CD14-positive monocyte (primary cell): ENCODE data around the gene DPP6. TPM values are rescaled to one million over a fixed set of nuclear protein-coding genes. Genes with fewer than 3 reads are reported as not detected.
"Not testable (repeated sequence)": the region's sequence is repeated elsewhere in the genome, so short reads cannot be mapped to it uniquely, and the experiment has no call there.

Source experiments
- DNase-seq, 3 donors: peaks; one replicate each; pipeline ENCODE4 v3.0.0-alpha.2; 2011 to 2022
- H2AFZ ChIP-seq: 2 replicates; pipeline ENCODE4 v1.6.0; 2012; ENCODE audit warnings: mild to moderate bottlenecking, low read depth, low read length, inconsistent platforms; ENCODE audit not compliant: insufficient read depth, poor library complexity, severe bottlenecking
- H3K27ac ChIP-seq, 2 donors: 1 replicate in 1 of 2; 2 replicates in 1 of 2; pipeline ENCODE4 v1.5.1; 2012 to 2013; ENCODE audit warnings: low read length in 2 of 2, control low read depth in 1 of 2, inconsistent platforms in 1 of 2, low read depth in 1 of 2, mild to moderate bottlenecking in 1 of 2
- H3K27me3 ChIP-seq, 2 donors: one replicate each; pipeline versions ENCODE4 v1.6.0 to v1.6.1; 2011 to 2013; ENCODE audit warnings: low read length in 2 of 2; ENCODE audit not compliant: control insufficient read depth in 2 of 2, insufficient read depth in 2 of 2
- H3K36me3 ChIP-seq, 2 donors: replicated peaks in 1 of 2; 1 replicate in 1 of 2; 2 replicates in 1 of 2; pipeline versions ENCODE4 v1.5.1 to v1.6.1; 2012 to 2013; ENCODE audit warnings: low read length in 2 of 2, control low read depth in 1 of 2, inconsistent platforms in 1 of 2, mild to moderate bottlenecking in 1 of 2; ENCODE audit not compliant: insufficient read depth in 2 of 2, control insufficient read depth in 1 of 2
- H3K4me1 ChIP-seq, 2 donors: 1 replicate in 1 of 2; 2 replicates in 1 of 2; pipeline versions ENCODE4 v1.5.1 to v1.6.1; 2012 to 2013; ENCODE audit warnings: low read length in 2 of 2, control low read depth in 1 of 2, inconsistent platforms in 1 of 2, mild to moderate bottlenecking in 1 of 2, moderate library complexity in 1 of 2; ENCODE audit not compliant: insufficient read depth in 2 of 2, control insufficient read depth in 1 of 2
- H3K4me2 ChIP-seq: replicated peaks from 2 replicates; pipeline ENCODE3; 2012; ENCODE audit warnings: low read length, moderate library complexity, mild to moderate bottlenecking; ENCODE audit not compliant: poor library complexity, severe bottlenecking; ENCODE audit errors: extremely low read depth
- H3K4me3 ChIP-seq, 3 experiments: fragments of 200-600 bp in 1 of 3; sonication (generic) in 1 of 3; replicated peaks in 1 of 3; 1 replicate in 2 of 3; 2 replicates in 1 of 3; pipeline ENCODE4 v1.5.1; 2011 to 2013; ENCODE audit warnings: low read length in 3 of 3, mild to moderate bottlenecking in 3 of 3, control low read depth in 2 of 3, low read depth in 2 of 3, inconsistent platforms in 1 of 3, moderate library complexity in 1 of 3
- H3K79me2 ChIP-seq: 2 replicates; pipeline ENCODE4 v1.6.0; 2012; ENCODE audit warnings: mild to moderate bottlenecking, control low read depth, inconsistent platforms, low read length, moderate library complexity; ENCODE audit not compliant: insufficient read depth
- H3K9ac ChIP-seq: 2 replicates; pipeline ENCODE4 v1.6.0; 2017; ENCODE audit warnings: low read length, mild to moderate bottlenecking; ENCODE audit not compliant: insufficient read depth, poor library complexity, severe bottlenecking
- H3K9me3 ChIP-seq, 2 donors: replicated peaks in 1 of 2; 1 replicate in 1 of 2; 2 replicates in 1 of 2; pipeline versions ENCODE4 v1.5.1 to v1.6.1; 2012 to 2013; ENCODE audit warnings: low read length in 2 of 2, control low read depth in 1 of 2; ENCODE audit not compliant: control insufficient read depth in 1 of 2, insufficient read depth in 1 of 2
- H4K20me1 ChIP-seq: 2 replicates; pipeline ENCODE4 v1.6.0; 2012; ENCODE audit warnings: mild to moderate bottlenecking, low read length, control low read depth, moderate library complexity; ENCODE audit not compliant: insufficient read depth
- H3K27ac Mint-ChIP-seq, 7 donors: one replicate each; pipeline ENCODE4 v1.8.0; 2020; ENCODE audit warnings: mild to moderate bottlenecking in 7 of 7, mixed read lengths in 7 of 7, moderate library complexity in 6 of 7, inconsistent platforms in 2 of 7
- H3K27me3 Mint-ChIP-seq, 3 donors: one replicate each; pipeline ENCODE4 v1.8.0; 2021 to 2022; ENCODE audit warnings: low read depth in 3 of 3, mild to moderate bottlenecking in 3 of 3, mixed read lengths in 3 of 3, moderate library complexity in 3 of 3, inconsistent platforms in 1 of 3
- H3K36me3 Mint-ChIP-seq, 2 donors: one replicate each; pipeline ENCODE4 v1.8.0; 2020; ENCODE audit warnings: mixed read lengths in 2 of 2, inconsistent platforms in 1 of 2, mild to moderate bottlenecking in 1 of 2
- H3K4me1 Mint-ChIP-seq: one replicate; pipeline ENCODE4 v1.8.0; 2020; ENCODE audit warnings: mild to moderate bottlenecking, mixed read lengths
- H3K4me3 Mint-ChIP-seq, 2 donors: one replicate each; pipeline ENCODE4 v1.8.0; 2020; ENCODE audit warnings: mild to moderate bottlenecking in 2 of 2, mixed read lengths in 2 of 2, moderate library complexity in 1 of 2
- H3K9me3 Mint-ChIP-seq, 7 donors: one replicate each; pipeline ENCODE4 v1.8.0; 2020 to 2022; ENCODE audit warnings: mixed read lengths in 7 of 7, mild to moderate bottlenecking in 6 of 7, moderate library complexity in 6 of 7, inconsistent platforms in 2 of 7
- CTCF ChIP-seq: fragments of 200-600 bp; IDR thresholded peaks from one replicate; pipeline ENCODE4 v1.8.0; 2022; ENCODE audit warnings: antibody characterized with exemption, mild to moderate bottlenecking
- WGBS: methylation state at CpG from one replicate; pipeline ENCODE4 v1.1.5; 2013; ENCODE audit warnings: missing lambda C conversion rate; ENCODE audit not compliant: insufficient coverage; 5-methylcytosine and 5-hydroxymethylcytosine counted together
- intact Hi-C, 2 donors: fragments of 100-400 bp; cut with micrococcal nuclease; formaldehyde crosslinking; loops; one replicate each; pipeline versions ENCODE4 v1.15.0 to v1.15.1; 2023
- polyA plus RNA-seq, 3 donors: library from polyadenylated mRNA; depleted of rRNA in 1 of 3; unstranded in 2 of 3; stranded (reverse) in 1 of 3; fragments of 300-500 nt in 2 of 3; fragments of >200 nt in 1 of 3; fragmentation: Illumina TruSeq in 2 of 3; gene quantifications; 1 replicate in 2 of 3; 2 replicates in 1 of 3; pipeline ENCODE4 v1.2.3, GENCODE V29; 2012 to 2021

DPP6 gene
- polyA plus RNA-seq, 3 donors: not detected

DNA sequence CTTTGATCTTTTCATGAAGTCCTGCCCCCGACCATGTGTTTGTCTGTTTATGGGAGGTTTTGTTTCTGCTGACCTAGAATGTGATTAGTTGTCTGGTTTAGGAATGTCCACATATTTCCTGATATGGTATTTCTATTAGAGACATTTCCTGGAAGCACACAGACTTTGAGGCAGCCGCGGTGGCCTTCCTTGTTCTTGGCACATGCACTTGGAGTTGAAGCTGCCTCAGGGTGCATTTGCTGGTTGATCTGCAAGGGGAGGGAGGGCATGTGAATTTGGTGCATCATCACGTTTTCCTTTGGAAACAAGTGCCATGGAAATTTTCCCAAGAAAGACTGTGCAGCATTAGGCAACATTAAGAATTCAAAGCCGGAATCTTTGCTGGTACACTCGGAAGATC is 622.0 kb downstream of the DPP6 start:
- no peak overlapping the region for H3K4me2 ChIP-seq
- H3K4me1 ChIP-seq: no peaks in the 10 kb centered on the region
- no peaks in the 10 kb centered on the region for H3K36me3 ChIP-seq
- WGBS: 89% methylated on average over 6 of the region's 6 CpGs
- no peaks in the 10 kb centered on the region for H3K4me1 Mint-ChIP-seq
- TF ChIP-seq CTCF: no peak
- intact Hi-C loops: no loop called here
- H3K27me3 Mint-ChIP-seq: peaks cover 0 to 3% (median 0%) of the 10 kb centered on the region in 3 donors
- no peak overlapping the region for H3K9ac ChIP-seq
- no peaks in the 10 kb centered on the region for H3K27me3 ChIP-seq
- H3K9me3 ChIP-seq: peaks cover 47 to 60% of the 10 kb centered on the region in 2 donors
- no peaks in the 10 kb centered on the region for H3K36me3 Mint-ChIP-seq
- no peak overlapping the region for H3K27ac ChIP-seq
- H3K79me2 ChIP-seq: no peaks in the 10 kb centered on the region
- no peak overlapping the region for H3K27ac Mint-ChIP-seq
- H3K4me3 ChIP-seq: no peak overlapping the region
- DNase-seq: no peak
- no peaks in the 10 kb centered on the region for H4K20me1 ChIP-seq
- H3K9me3 Mint-ChIP-seq: peaks cover 20 to 51% (median 28%) of the 10 kb centered on the region in 7 donors
- H2AFZ ChIP-seq: no peak overlapping the region
- H3K4me3 Mint-ChIP-seq: no peak overlapping the region

DNA sequence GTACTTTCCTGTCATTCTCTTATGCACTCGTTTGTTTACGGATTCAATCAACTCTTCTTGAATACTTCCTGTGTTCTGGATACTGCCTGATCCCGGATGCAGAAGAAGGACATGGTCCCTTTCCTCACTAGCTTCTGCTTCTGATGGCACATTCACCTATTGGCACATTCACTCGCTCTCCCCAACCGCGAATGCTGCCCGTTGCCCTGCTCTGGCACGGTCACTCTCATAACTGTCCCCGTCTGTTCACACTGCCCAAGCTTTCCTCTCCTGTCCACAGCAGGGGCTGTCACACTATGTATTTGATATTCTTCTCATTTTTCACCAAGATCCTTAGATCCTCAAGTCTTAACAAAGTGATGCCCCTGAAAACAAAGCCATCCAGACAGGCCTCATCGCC is 623.4 kb downstream of the DPP6 start:
- H3K4me2 ChIP-seq: no peak overlapping the region
- no peaks in the 10 kb centered on the region for H3K4me1 ChIP-seq
- Mint-ChIP-seq H3K36me3 (no peaks in the 10 kb centered on the region), H3K4me1 (no peaks in the 10 kb centered on the region), H3K9me3 (peaks cover 17 to 40% (median 30%) of the 10 kb centered on the region in 7 donors), H3K27ac (peak overlapping the region in 1 of 7 donors; percentile 43), H3K27me3 (peaks cover 0 to 3% (median 0%) of the 10 kb centered on the region in 3 donors), H3K4me3 (no peak overlapping the region)
- H3K27ac ChIP-seq: no peak overlapping the region
- intact Hi-C loops: no loop called here
- H3K4me3 ChIP-seq: no peak overlapping the region
- H3K9me3 ChIP-seq: peaks cover 44 to 57% of the 10 kb centered on the region in 2 donors
- WGBS: 96% methylated on average over 10 of the region's 10 CpGs
- no peaks in the 10 kb centered on the region for H3K79me2 ChIP-seq
- H4K20me1 ChIP-seq: no peaks in the 10 kb centered on the region
- H3K9ac ChIP-seq: no peak overlapping the region
- no peak for DNase-seq
- no peak overlapping the region for H2AFZ ChIP-seq
- no peaks in the 10 kb centered on the region for H3K36me3 ChIP-seq
- no peaks in the 10 kb centered on the region for H3K27me3 ChIP-seq
- TF ChIP-seq CTCF: no peak

DNA sequence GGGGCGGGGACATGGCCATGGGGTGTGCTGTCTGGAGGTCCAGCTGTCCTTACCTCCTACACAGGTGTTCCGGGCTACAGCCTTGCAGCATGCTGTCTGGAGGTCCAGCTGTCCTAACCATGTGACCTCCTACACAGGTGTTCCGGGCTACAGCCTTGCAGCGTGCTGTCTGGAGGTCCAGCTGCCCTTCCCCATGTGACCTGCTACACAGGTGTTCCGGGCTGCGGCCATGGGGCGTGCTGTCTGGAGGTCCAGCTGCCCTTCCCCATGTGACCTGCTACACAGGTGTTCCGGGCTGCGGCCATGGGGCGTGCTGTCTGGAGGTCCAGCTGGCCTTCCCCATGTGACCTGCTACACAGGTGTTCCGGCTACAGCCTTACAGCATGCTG is 623.8 kb downstream of the DPP6 start:
- H3K4me1 Mint-ChIP-seq, intact Hi-C loops, H3K4me3 ChIP-seq, H3K79me2 ChIP-seq, H4K20me1 ChIP-seq, DNase-seq, H2AFZ ChIP-seq, H3K4me1 ChIP-seq, H3K36me3 ChIP-seq, H3K4me3 Mint-ChIP-seq, H3K27me3 Mint-ChIP-seq, H3K9ac ChIP-seq, H3K36me3 Mint-ChIP-seq, H3K27ac ChIP-seq, H3K4me2 ChIP-seq, H3K27me3 ChIP-seq: not testable (repeated sequence)
- peaks cover 17 to 36% (median 26%) of the 10 kb centered on the region in 7 donors for H3K9me3 Mint-ChIP-seq
- 95% methylated on average over 8 of the region's 11 CpGs for WGBS
- peaks cover 43 to 57% of the 10 kb centered on the region in 2 donors for H3K9me3 ChIP-seq
- peak overlapping the region in 1 of 7 donors; percentile 24 for H3K27ac Mint-ChIP-seq
